ENCODE results near the gene CYP4B1.

CYP4B1 gene

DNA sequence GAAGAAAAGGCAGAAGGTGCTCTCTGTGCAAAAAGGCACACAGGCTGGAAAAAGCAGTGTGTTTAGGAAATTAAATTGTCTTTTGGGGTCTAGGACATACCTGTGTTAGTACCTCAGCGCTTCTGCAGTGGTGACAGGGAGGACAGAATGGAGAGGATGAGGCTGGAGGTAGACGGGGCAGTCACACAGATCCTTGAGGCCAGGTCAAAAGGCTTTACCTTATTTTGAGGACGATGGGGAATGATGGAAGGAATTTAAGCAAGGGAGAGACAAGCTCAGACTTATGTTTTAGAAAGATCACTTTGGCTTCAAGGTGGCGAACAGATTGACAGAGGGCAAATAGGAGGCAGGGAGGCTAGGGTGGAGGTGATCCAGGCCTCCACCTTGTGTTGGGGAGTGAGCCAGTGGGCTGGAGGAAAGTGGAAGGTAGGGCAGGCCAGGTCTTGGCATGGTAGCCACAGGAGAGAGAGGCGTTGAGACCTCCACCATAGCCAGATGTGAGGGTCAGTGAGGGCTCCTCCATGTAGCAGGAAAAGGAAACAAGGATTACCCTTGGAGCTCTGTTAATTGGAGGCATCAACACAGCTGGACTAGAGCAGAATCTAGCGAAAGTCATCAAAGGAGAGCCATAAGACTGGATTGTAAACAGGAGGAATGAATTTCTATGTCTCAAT, 4.2 kb downstream of the CYP4B1 start:
- no peak for DNase-seq (ENCODE audit: low spot score)
- Mint-ChIP-seq H3K4me1 (ENCODE audit: low read depth) (peaks cover 2% of the 10 kb centered on the region), H3K36me3 (ENCODE audit: low read depth) (no peaks in the 10 kb centered on the region), H3K27me3 (ENCODE audit: low read depth) (peaks cover 3% of the 10 kb centered on the region), H3K9me3 (no peaks in the 10 kb centered on the region), H3K27ac (no peak overlapping the region), H3K4me3 (no peak overlapping the region)

GRCh38 chr1:46804027-46804889, 5.4 kb downstream of the CYP4B1 start:
- H3K9me3 Mint-ChIP-seq = no peaks in the 10 kb centered on the region
- peaks cover 2% of the 10 kb centered on the region for H3K27me3 Mint-ChIP-seq (ENCODE audit: low read depth)
- H3K27ac Mint-ChIP-seq = no peak overlapping the region
- no peak for DNase-seq (ENCODE audit: low spot score)
- H3K4me3 Mint-ChIP-seq = no peak overlapping the region
- H3K36me3 Mint-ChIP-seq (ENCODE audit: low read depth) = no peaks in the 10 kb centered on the region
- H3K4me1 Mint-ChIP-seq (ENCODE audit: low read depth) = peaks cover 2% of the 10 kb centered on the region

DNA sequence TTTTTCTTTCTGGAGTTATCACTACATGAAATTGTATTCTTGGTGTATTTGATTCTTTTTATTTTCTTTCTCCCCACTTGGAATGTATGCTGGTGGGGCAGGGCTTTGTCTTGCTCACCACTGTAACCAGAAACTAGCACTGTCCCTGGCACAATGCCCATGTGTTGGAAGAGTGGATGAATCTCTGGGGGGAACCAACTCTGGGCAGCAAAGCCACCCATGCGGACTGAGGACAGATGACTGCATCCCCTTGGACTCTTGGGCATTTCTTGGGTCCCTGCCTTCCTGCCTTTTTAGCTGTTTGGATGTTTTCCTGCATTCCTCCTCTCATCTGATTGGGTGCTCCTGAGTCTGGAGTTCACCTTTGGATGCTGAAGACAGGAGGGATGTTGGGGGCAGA, 6.1 kb downstream of the CYP4B1 start:
- Mint-ChIP-seq H3K4me3 (no peak overlapping the region), H3K4me1 (ENCODE audit: low read depth) (peaks cover 2% of the 10 kb centered on the region), H3K36me3 (ENCODE audit: low read depth) (no peaks in the 10 kb centered on the region), H3K27me3 (ENCODE audit: low read depth) (peaks cover 2% of the 10 kb centered on the region), H3K9me3 (no peaks in the 10 kb centered on the region), H3K27ac (no peak overlapping the region)
- no peak for DNase-seq (ENCODE audit: low spot score)

- Mint-ChIP-seq H3K27me3 (ENCODE audit: low read depth) (peaks cover 2% of the 10 kb centered on the region), H3K4me1 (ENCODE audit: low read depth) (peaks cover 2% of the 10 kb centered on the region), H3K36me3 (ENCODE audit: low read depth) (no peaks in the 10 kb centered on the region), H3K27ac (no peak overlapping the region), H3K9me3 (no peaks in the 10 kb centered on the region), H3K4me3 (no peak overlapping the region)
- no peak for DNase-seq (ENCODE audit: low spot score)
Measured at GRCh38 chr1:46805755-46806154, 6.9 kb downstream of the CYP4B1 start.

DNA sequence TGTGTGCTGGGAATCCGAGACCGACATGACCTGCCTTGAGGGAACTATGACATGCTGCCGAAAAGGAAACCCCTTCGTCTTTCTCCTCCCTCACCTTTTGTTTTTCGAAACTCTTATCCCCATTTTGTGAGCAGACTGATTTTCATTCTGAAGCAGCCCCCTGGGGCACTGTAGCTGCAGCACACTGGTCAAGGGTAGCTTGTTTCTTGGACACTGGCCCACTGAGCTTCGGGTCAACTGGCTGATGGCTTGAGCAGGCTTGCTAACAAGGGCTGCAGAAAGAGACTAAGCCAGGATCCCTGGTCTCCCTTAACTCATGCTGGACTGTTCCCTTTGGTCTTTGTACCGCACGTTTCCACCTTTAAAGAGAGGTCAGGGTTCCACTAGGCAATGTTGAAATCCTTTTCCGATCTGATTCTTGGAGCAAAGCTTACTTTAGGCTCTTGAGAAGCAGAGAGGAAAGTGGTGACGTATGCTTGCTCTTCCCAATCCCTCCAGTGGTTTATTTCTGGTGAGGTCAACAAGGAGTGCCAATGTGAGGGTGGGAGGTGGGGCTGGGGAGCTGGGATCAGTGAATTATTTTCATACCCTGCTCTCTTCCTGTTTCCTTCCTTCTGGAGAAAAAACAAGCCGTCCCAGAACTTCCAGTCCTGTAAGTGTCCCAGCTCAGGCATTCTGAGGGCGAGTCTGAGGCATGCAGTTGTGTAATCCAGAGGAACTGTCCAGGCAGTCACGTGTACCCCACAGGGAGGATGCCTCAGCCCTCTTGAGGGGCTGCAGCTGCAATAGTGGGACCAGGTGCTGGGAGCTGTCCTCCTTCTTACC, 7.6 kb downstream of the CYP4B1 start:
- H3K9me3 Mint-ChIP-seq = no peaks in the 10 kb centered on the region
- peaks cover 2% of the 10 kb centered on the region for H3K4me1 Mint-ChIP-seq (ENCODE audit: low read depth)
- peaks cover 2% of the 10 kb centered on the region for H3K27me3 Mint-ChIP-seq (ENCODE audit: low read depth)
- no peak overlapping the region for H3K4me3 Mint-ChIP-seq
- no peaks in the 10 kb centered on the region for H3K36me3 Mint-ChIP-seq (ENCODE audit: low read depth)
- no peak for DNase-seq (ENCODE audit: low spot score)
- H3K27ac Mint-ChIP-seq = no peak overlapping the region

DNA sequence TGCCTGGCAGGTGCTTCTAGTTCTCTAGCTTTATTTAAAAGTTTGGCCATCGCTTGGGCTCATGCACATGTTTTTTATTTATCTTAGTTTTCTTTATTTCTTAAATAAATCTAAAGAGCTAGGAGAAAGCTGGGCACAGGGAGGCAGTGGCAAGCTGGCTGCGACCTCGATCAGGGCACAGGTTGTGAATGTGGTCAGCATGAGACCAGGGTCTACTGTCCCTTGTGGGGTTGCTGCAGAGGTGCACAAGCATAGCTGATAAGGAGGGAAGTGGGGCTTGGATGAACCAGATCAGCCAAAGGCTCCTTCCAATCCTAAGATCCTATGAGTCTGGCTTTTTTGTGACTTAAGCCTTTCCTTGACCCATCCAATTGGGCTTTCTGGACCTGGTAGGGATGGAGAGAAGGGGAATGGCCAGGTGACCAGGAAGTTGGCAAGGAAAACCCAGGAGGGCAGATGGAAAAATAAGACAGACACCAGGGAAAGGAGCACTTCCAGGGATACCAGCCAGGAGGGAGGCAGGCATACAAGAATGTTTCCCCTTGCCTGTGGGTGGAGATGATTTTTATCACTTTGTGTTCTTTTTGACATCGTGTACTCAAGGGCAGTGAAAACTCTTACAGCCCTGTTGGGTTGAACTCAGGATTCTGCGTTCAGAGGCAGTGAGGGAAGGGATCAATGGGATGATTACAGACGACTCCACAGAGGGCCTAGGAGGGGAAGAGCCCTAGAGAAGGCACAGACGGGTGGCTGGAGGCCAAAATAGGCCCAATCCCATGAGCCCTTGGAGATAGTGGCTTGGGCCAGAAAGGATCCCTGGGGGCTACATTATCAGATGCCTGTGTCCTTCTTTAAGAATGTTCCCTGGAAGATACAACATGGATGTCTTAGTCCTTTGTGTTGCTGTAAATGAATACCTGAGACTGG, 8.5 kb downstream of the CYP4B1 start:
- DNase-seq (ENCODE audit: low spot score) = no peak
- Mint-ChIP-seq H3K9me3 (no peaks in the 10 kb centered on the region), H3K27me3 (ENCODE audit: low read depth) (peaks cover 2% of the 10 kb centered on the region), H3K4me3 (no peak overlapping the region), H3K27ac (no peak overlapping the region), H3K4me1 (ENCODE audit: low read depth) (peaks cover 2% of the 10 kb centered on the region), H3K36me3 (ENCODE audit: low read depth) (no peaks in the 10 kb centered on the region)

DNA sequence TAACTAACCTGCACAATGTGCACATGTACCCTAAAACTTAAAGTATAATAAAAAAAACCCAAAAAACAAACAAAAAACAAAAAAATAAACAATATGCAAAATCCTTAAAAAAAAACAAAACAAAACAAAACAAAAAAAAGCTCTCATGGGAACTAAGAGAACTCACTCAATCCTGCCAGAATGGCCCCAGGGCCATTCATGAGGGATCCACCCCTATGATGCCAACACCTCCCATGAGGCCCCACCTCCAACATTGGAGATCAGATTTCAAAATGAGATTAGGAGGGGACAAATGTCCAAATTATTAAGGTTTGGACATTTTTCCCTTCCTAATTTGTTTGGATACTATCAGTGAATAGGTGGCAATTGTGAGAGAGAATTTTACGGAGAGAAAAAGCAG, 10.2 kb downstream of the CYP4B1 start:
- Mint-ChIP-seq H3K27ac (no peak overlapping the region), H3K4me3 (no peak overlapping the region), H3K36me3 (ENCODE audit: low read depth) (no peaks in the 10 kb centered on the region), H3K9me3 (no peaks in the 10 kb centered on the region), H3K4me1 (ENCODE audit: low read depth) (peaks cover 2% of the 10 kb centered on the region), H3K27me3 (ENCODE audit: low read depth) (peaks cover 2% of the 10 kb centered on the region)
- no peak for DNase-seq (ENCODE audit: low spot score)

GRCh38 chr1:46809904-46810303, 11.1 kb downstream of the CYP4B1 start:
- Mint-ChIP-seq H3K4me3 (no peak overlapping the region), H3K27ac (no peak overlapping the region), H3K36me3 (ENCODE audit: low read depth) (no peaks in the 10 kb centered on the region), H3K27me3 (ENCODE audit: low read depth) (no peaks in the 10 kb centered on the region), H3K4me1 (ENCODE audit: low read depth) (no peaks in the 10 kb centered on the region), H3K9me3 (no peaks in the 10 kb centered on the region)
- DNase-seq (ENCODE audit: low spot score) = no peak

DNA sequence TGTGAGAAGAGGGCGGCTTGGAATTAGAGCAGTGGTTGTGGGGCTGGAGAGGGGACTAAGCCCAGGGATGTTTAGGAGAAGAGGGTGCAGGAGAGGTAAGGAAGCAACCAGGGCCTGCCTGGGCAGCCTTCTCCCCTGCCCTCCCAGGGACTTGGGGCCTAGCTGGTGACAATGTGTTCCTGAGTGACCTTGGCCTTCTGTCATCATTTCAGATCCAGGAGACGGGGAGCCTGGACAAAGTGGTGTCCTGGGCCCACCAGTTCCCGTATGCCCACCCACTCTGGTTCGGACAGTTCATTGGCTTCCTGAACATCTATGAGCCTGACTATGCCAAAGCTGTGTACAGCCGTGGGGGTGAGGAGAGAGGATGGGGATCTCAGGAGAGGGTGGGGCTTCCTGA, 11.8 kb downstream of the CYP4B1 start:
- H3K36me3 Mint-ChIP-seq (ENCODE audit: low read depth) = no peaks in the 10 kb centered on the region
- H3K27ac Mint-ChIP-seq = no peak overlapping the region
- H3K4me3 Mint-ChIP-seq = no peak overlapping the region
- DNase-seq (ENCODE audit: low spot score) = no peak
- H3K9me3 Mint-ChIP-seq = no peaks in the 10 kb centered on the region
- no peaks in the 10 kb centered on the region for H3K4me1 Mint-ChIP-seq (ENCODE audit: low read depth)
- H3K27me3 Mint-ChIP-seq (ENCODE audit: low read depth) = no peaks in the 10 kb centered on the region

GRCh38 chr1:46811053-46811452, 12.2 kb downstream of the CYP4B1 start:
- Mint-ChIP-seq H3K36me3 (ENCODE audit: low read depth) (no peaks in the 10 kb centered on the region), H3K27me3 (ENCODE audit: low read depth) (no peaks in the 10 kb centered on the region), H3K4me1 (ENCODE audit: low read depth) (no peaks in the 10 kb centered on the region), H3K9me3 (no peaks in the 10 kb centered on the region), H3K27ac (no peak overlapping the region), H3K4me3 (no peak overlapping the region)
- no peak for DNase-seq (ENCODE audit: low spot score)

- H3K4me1 Mint-ChIP-seq (ENCODE audit: low read depth) = no peaks in the 10 kb centered on the region
- DNase-seq (ENCODE audit: low spot score) = no peak
- H3K9me3 Mint-ChIP-seq = no peaks in the 10 kb centered on the region
- H3K4me3 Mint-ChIP-seq = no peak overlapping the region
- H3K27me3 Mint-ChIP-seq (ENCODE audit: low read depth) = no peaks in the 10 kb centered on the region
- no peaks in the 10 kb centered on the region for H3K36me3 Mint-ChIP-seq (ENCODE audit: low read depth)
- no peak overlapping the region for H3K27ac Mint-ChIP-seq
Measured at GRCh38 chr1:46812065-46812963, 13.5 kb downstream of the CYP4B1 start.

GRCh38 chr1:46812996-46813857, 14.4 kb downstream of the CYP4B1 start:
- H3K36me3 Mint-ChIP-seq (ENCODE audit: low read depth) = no peaks in the 10 kb centered on the region
- DNase-seq (ENCODE audit: low spot score) = no peak
- no peak overlapping the region for H3K27ac Mint-ChIP-seq

More at GRCh38 chr1:46812996-46813857, 14.4 kb downstream of the CYP4B1 start:
- H3K4me3 Mint-ChIP-seq = no peak overlapping the region
- H3K27me3 Mint-ChIP-seq (ENCODE audit: low read depth) = no peaks in the 10 kb centered on the region
- no peaks in the 10 kb centered on the region for H3K9me3 Mint-ChIP-seq
- no peaks in the 10 kb centered on the region for H3K4me1 Mint-ChIP-seq (ENCODE audit: low read depth)

All from T-helper 2 cell treated with Interferon-gamma antibody and Interleukin-4, amounts not matched to agents 5 μg/mL and 100 μg/mL, for 36 hours (primary cell).